ENCODE data around the gene MYLK. TPM values are rescaled to one million over a fixed set of nuclear protein-coding genes. Genes with fewer than 3 reads are reported as not detected.

Gene MYLK
- total and polyA plus RNA-seq, 2 donors (not counting 1 experiment from before 2014, with no cell fraction given) = 0.51 TPM; not detected in 1

GRCh38 chr3:123791073-123791370, 93.1 kb downstream of the MYLK start:
- H2AFZ ChIP-seq (ENCODE audit: insufficient read depth, low read depth, low read length, poor library complexity, severe bottlenecking) = no peak overlapping the region
- intact Hi-C loops (cut with micrococcal nuclease) = no loop called here
- H3K27ac ChIP-seq (ENCODE audit: low read length in 2 of 2) = no peak overlapping the region
- no peaks in the 10 kb centered on the region for H3K4me1 Mint-ChIP-seq
- no peak overlapping the region for H3K4me3 ChIP-seq (ENCODE audit: control extremely low read depth in 1 of 5, extremely low read depth in 1 of 5, insufficient read depth in 1 of 5, low read depth in 2 of 5, low read length in 4 of 5)
- H3K27me3 Mint-ChIP-seq = peaks cover 19% of the 10 kb centered on the region
- WGBS (ENCODE audit: insufficient coverage) = 75% methylated on average over 3 of the region's 3 CpGs
- DNase-seq = no peak
- no peaks in the 10 kb centered on the region for H3K27me3 ChIP-seq (replicated peaks in 1 of 4; ENCODE audit: control extremely low read depth in 1 of 4, control insufficient read depth in 3 of 4, insufficient read depth in 4 of 4, low read length in 3 of 4)
- ATAC-seq (ENCODE audit: low read depth) = no peak
- no peak overlapping the region for H3K4me3 Mint-ChIP-seq
- H3K9me3 Mint-ChIP-seq (ENCODE audit: insufficient read depth) = no peaks in the 10 kb centered on the region
- no peak overlapping the region for H3K27ac Mint-ChIP-seq
- no peaks in the 10 kb centered on the region for H3K36me3 ChIP-seq (replicated peaks in 1 of 2; ENCODE audit: control extremely low read depth in 1 of 2, control insufficient read depth in 1 of 2, extremely low read depth in 1 of 2, insufficient read depth in 2 of 2, low read length in 1 of 2)
- H3K4me1 ChIP-seq (ENCODE audit: control insufficient read depth in 2 of 2, insufficient read depth in 2 of 2, low read length in 2 of 2) = no peaks in the 10 kb centered on the region
- no peaks in the 10 kb centered on the region for H3K9me3 ChIP-seq (ENCODE audit: control extremely low read depth in 1 of 3, control insufficient read depth in 2 of 3, insufficient read depth in 1 of 3, low read length in 2 of 3)
- no peak overlapping the region for H3K9ac ChIP-seq (ENCODE audit: low read length)
- no peak overlapping the region for H3K4me2 ChIP-seq (replicated peaks; ENCODE audit: low read depth, low read length, poor library complexity, severe bottlenecking)
- no peak for TF ChIP-seq CTCF (IDR thresholded peaks at IDR 0.05)
- no peak for TF ChIP-seq EZH2 (IDR thresholded peaks at IDR 0.05; ENCODE audit: borderline replicate concordance, insufficient read depth, low read depth, low read length, poor library complexity, severe bottlenecking)
- POLR2A ChIA-PET = no interaction called here
- CTCF ChIA-PET = no interaction called here
- no peaks in the 10 kb centered on the region for H4K20me1 ChIP-seq (ENCODE audit: control insufficient read depth, insufficient read depth, low read length, poor library complexity, severe bottlenecking)
- no peaks in the 10 kb centered on the region for H3K79me2 ChIP-seq (ENCODE audit: control insufficient read depth, insufficient read depth, low read length)

GRCh38 chr3:123790254-123791072, 93.7 kb downstream of the MYLK start:
- H3K79me2 ChIP-seq (ENCODE audit: control insufficient read depth, insufficient read depth, low read length) = no peaks in the 10 kb centered on the region
- TF ChIP-seq CTCF (IDR thresholded peaks at IDR 0.05) (no peak), EZH2 (IDR thresholded peaks at IDR 0.05; ENCODE audit: borderline replicate concordance, insufficient read depth, low read depth, low read length, poor library complexity, severe bottlenecking) (no peak)
- ATAC-seq (ENCODE audit: low read depth) = no peak

More at GRCh38 chr3:123790254-123791072, 93.7 kb downstream of the MYLK start:
- CTCF ChIA-PET = no interaction called here
- no peaks in the 10 kb centered on the region for H3K9me3 ChIP-seq (ENCODE audit: control extremely low read depth in 1 of 3, control insufficient read depth in 2 of 3, insufficient read depth in 1 of 3, low read length in 2 of 3)
- Mint-ChIP-seq H3K4me3 (no peak overlapping the region), H3K27ac (no peak overlapping the region), H3K9me3 (ENCODE audit: insufficient read depth) (no peaks in the 10 kb centered on the region), H3K4me1 (no peaks in the 10 kb centered on the region), H3K27me3 (peaks cover 19% of the 10 kb centered on the region)
- H4K20me1 ChIP-seq (ENCODE audit: control insufficient read depth, insufficient read depth, low read length, poor library complexity, severe bottlenecking) = no peaks in the 10 kb centered on the region
- H3K27ac ChIP-seq (ENCODE audit: low read length in 2 of 2) = no peak overlapping the region
- POLR2A ChIA-PET = no interaction called here
- no peak overlapping the region for H3K4me3 ChIP-seq (ENCODE audit: control extremely low read depth in 1 of 5, extremely low read depth in 1 of 5, insufficient read depth in 1 of 5, low read depth in 2 of 5, low read length in 4 of 5)
- H3K27me3 ChIP-seq (replicated peaks in 1 of 4; ENCODE audit: control extremely low read depth in 1 of 4, control insufficient read depth in 3 of 4, insufficient read depth in 4 of 4, low read length in 3 of 4) = no peaks in the 10 kb centered on the region
- no peak overlapping the region for H3K4me2 ChIP-seq (replicated peaks; ENCODE audit: low read depth, low read length, poor library complexity, severe bottlenecking)
- intact Hi-C loops (cut with micrococcal nuclease) = no loop called here
- WGBS (ENCODE audit: insufficient coverage) = 90% methylated on average over 7 of the region's 9 CpGs
- H2AFZ ChIP-seq (ENCODE audit: insufficient read depth, low read depth, low read length, poor library complexity, severe bottlenecking) = no peak overlapping the region
- DNase-seq = no peak
- no peaks in the 10 kb centered on the region for H3K36me3 ChIP-seq (replicated peaks in 1 of 2; ENCODE audit: control extremely low read depth in 1 of 2, control insufficient read depth in 1 of 2, extremely low read depth in 1 of 2, insufficient read depth in 2 of 2, low read length in 1 of 2)
- no peaks in the 10 kb centered on the region for H3K4me1 ChIP-seq (ENCODE audit: control insufficient read depth in 2 of 2, insufficient read depth in 2 of 2, low read length in 2 of 2)
- H3K9ac ChIP-seq (ENCODE audit: low read length) = no peak overlapping the region

Measured in B cell (primary cell).